H1 (cell line): ENCODE results near the gene SMAGP. TPM values are rescaled to one million over a fixed set of nuclear protein-coding genes. Genes with fewer than 3 reads are reported as not detected.

Source experiments
- CHD7 ChIP-seq: fragments of 300-600 bp; sonication (generic); IDR thresholded peaks from 2 replicates; pipeline ENCODE4 v1.7.1; 2012; ENCODE audit warnings: low read length, moderate library complexity, mild to moderate bottlenecking, inconsistent platforms; ENCODE audit not compliant: insufficient replicate concordance
- CREB1 ChIP-seq: IDR thresholded peaks from 2 replicates; pipeline ENCODE4 v1.6.1; 2012; ENCODE audit warnings: inconsistent platforms
- EGR1 ChIP-seq: IDR thresholded peaks from 2 replicates; pipeline ENCODE4 v1.6.1; 2011; ENCODE audit warnings: low read depth, low read length, borderline replicate concordance
- EZH2 ChIP-seq: fragments of 200-600 bp; sonication (generic); IDR thresholded peaks from 2 replicates; pipeline ENCODE4 v1.7.1; 2012; ENCODE audit warnings: low read depth, mild to moderate bottlenecking, moderate library complexity, low read length, inconsistent platforms; ENCODE audit not compliant: severe bottlenecking
- KDM5A ChIP-seq: fragments of 200-600 bp; IDR thresholded peaks from 2 replicates; pipeline ENCODE4 v1.7.1; 2012; ENCODE audit warnings: mild to moderate bottlenecking, low read length, inconsistent platforms, mixed read lengths
- MAX ChIP-seq: IDR thresholded peaks from 2 replicates; pipeline ENCODE4 v1.6.1; 2012; ENCODE audit warnings: inconsistent platforms
- SIN3A ChIP-seq, 2 experiments: IDR thresholded peaks in 1 of 2; conservative IDR thresholded peaks in 1 of 2; 2 replicates each; pipeline ENCODE4 v1.6.1; 2011 to 2012; ENCODE audit warnings: low read length in 2 of 2, improper control_type of control experiment in 1 of 2, low read depth in 1 of 2, mild to moderate bottlenecking in 1 of 2
- SIRT6 ChIP-seq: IDR thresholded peaks from one replicate; pipeline ENCODE4 v1.7.1; 2012; ENCODE audit warnings: low read length, inconsistent platforms
- SIX5 ChIP-seq: IDR thresholded peaks from 2 replicates; pipeline ENCODE4 v1.6.1; 2011; ENCODE audit warnings: mild to moderate bottlenecking, low read depth, low read length
- ZNF274 ChIP-seq: IDR thresholded peaks from 2 replicates; pipeline ENCODE4 v1.7.0; 2012; ENCODE audit warnings: low read length, borderline replicate concordance; ENCODE audit errors: extremely low read depth
- polyA plus RNA-seq, 7 experiments: library from polyadenylated mRNA; depleted of rRNA in 3 of 7; stranded (reverse) in 5 of 7; unstranded in 2 of 7; fragments of >200 nt in 5 of 7; fragments of 200-250 nt in 2 of 7; gene quantifications; 1 replicate in 5 of 7; 2 replicates in 1 of 7; 4 replicates in 1 of 7; pipeline versions ENCODE4 v1.2.1 to v1.2.3, GENCODE V29; 2011 to 2013; ENCODE audit warnings: missing spikeins in 2 of 7, mixed read lengths in 2 of 7
- total RNA-seq: library from RNA; stranded (reverse); fragmentation: NEBNext Ultra II Directional; extraction: Animal tissue kit (Norgen Biotek cat#: 25700); gene quantifications from 2 replicates; pipeline ENCODE4 v1.2.1, GENCODE V29; 2021

The SMAGP gene
- total and polyA plus RNA-seq, 2 of the 8 experiments (the other 6 are each of a cell fraction or from before 2014, with no cell fraction given), result 9.4 to 12.7 TPM

GRCh38 chr12:51270067-51270950 lies at the start of gene SMAGP (continued):
- peak; percentile 37; the same call in 1 of the 2 replicates for TF ChIP-seq EGR1
- TF ChIP-seq EZH2, result peak; percentile 27
- no peak for TF ChIP-seq SIRT6
- TF ChIP-seq KDM5A, result no peak
- TF ChIP-seq CREB1, result peak; percentile 79
- TF ChIP-seq CHD7, result no peak
- peak in 1 of 2 experiments; percentile 60; a peak in 2 of 4 replicates for TF ChIP-seq SIN3A (conservative IDR thresholded peaks at IDR 0.05 in 1 of 2, IDR thresholded peaks at IDR 0.05 in 1 of 2; ENCODE audit: low read depth in 1 of 2, low read length in 2 of 2)
- TF ChIP-seq SIX5, result no peak
- peak; percentile 94 for TF ChIP-seq MAX
- TF ChIP-seq ZNF274, result no peak
